Right atrium auricular region (tissue), 2 donors: ENCODE data around the gene CHST13. TPM values are rescaled to one million over a fixed set of nuclear protein-coding genes. Genes with fewer than 3 reads are reported as not detected.
"Not testable (repeated sequence)": the region's sequence is repeated elsewhere in the genome, so short reads cannot be mapped to it uniquely, and the experiment has no call there.

Source experiments
- DNase-seq: peaks from one replicate; pipeline ENCODE4 v3.0.0-alpha.2; 2019; ENCODE audit warnings: low spot score
- H3K27ac ChIP-seq, 2 donors: fragments of 200-600 bp; sonication (generic); 1 replicate in 1 of 2; 2 replicates in 1 of 2; pipeline ENCODE4 v1.5.1; 2016 to 2019
- H3K27me3 ChIP-seq, 2 donors: fragments of 200-600 bp; sonication (generic); one replicate each; pipeline versions ENCODE4 v1.5.1 to v1.6.0; 2017 to 2019
- H3K36me3 ChIP-seq: fragments of 200-600 bp; sonication (generic); one replicate; pipeline ENCODE4 v1.5.1; 2016
- H3K4me1 ChIP-seq, 2 donors: fragments of 200-600 bp; sonication (generic); one replicate each; pipeline versions ENCODE4 v1.5.1 to v1.6.0; 2017 to 2019
- H3K4me3 ChIP-seq, 2 donors: fragments of 200-600 bp; sonication (generic); 1 replicate in 1 of 2; 2 replicates in 1 of 2; pipeline ENCODE4 v1.5.1; 2017 to 2019; ENCODE audit warnings: mild to moderate bottlenecking in 1 of 2, moderate library complexity in 1 of 2
- H3K9me3 ChIP-seq, 2 donors: fragments of 200-600 bp; sonication (generic); one replicate each; pipeline ENCODE4 v1.5.1; 2019
- total RNA-seq, 2 donors: library from RNA; depleted of rRNA; stranded (reverse); fragments of >200 nt; gene quantifications; one replicate each; pipeline ENCODE4 v1.1.0, GENCODE V29; 2016
- TF ChIP-seq, protein P1 (sequence below), 2 donors: fragments of 200-600 bp; sonication (generic); IDR thresholded peaks; one replicate each; pipeline ENCODE4 v1.5.1; 2019; ENCODE audit warnings: antibody characterized with exemption in 2 of 2

CHST13 gene
- total RNA-seq, 2 donors from 2014 or later, result 0.90 TPM; not detected in 1

- DNase-seq, result no peak
- Histone ChIP-seq H3K27ac (no peak overlapping the region), H3K9me3 (no peaks in the 10 kb centered on the region), H3K4me1 (peaks cover 0 to 23% of the 10 kb centered on the region in 2 donors), H3K36me3 (no peaks in the 10 kb centered on the region), H3K27me3 (no peaks in the 10 kb centered on the region), H3K4me3 (no peak overlapping the region)
- TF ChIP-seq, protein P1, sequence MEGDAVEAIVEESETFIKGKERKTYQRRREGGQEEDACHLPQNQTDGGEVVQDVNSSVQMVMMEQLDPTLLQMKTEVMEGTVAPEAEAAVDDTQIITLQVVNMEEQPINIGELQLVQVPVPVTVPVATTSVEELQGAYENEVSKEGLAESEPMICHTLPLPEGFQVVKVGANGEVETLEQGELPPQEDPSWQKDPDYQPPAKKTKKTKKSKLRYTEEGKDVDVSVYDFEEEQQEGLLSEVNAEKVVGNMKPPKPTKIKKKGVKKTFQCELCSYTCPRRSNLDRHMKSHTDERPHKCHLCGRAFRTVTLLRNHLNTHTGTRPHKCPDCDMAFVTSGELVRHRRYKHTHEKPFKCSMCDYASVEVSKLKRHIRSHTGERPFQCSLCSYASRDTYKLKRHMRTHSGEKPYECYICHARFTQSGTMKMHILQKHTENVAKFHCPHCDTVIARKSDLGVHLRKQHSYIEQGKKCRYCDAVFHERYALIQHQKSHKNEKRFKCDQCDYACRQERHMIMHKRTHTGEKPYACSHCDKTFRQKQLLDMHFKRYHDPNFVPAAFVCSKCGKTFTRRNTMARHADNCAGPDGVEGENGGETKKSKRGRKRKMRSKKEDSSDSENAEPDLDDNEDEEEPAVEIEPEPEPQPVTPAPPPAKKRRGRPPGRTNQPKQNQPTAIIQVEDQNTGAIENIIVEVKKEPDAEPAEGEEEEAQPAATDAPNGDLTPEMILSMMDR (IDR thresholded peaks at IDR 0.05), result no peak
Observed at GRCh38 chr3:126533506-126533905, 9.6 kb downstream of the CHST13 start.

DNA sequence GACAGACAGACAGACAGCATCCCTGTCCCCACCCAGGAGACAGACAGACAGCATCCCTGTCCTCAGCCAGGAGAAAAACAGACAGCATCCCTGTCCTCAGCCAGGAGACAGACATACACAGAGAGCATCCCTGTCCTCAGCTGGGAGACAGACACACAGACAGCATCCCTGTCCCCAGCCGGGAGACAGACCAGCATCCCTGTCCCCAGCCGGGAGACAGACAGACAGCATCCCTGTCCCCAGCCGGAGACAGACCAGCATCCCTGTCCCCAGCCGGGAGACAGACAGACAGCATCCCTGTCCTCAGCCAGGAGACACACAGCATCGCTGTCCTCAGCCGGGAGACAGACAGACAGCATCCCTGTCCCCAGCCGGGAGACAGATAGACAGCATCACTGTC lies 10.8 kb downstream of the CHST13 start:
- not testable (repeated sequence) for DNase-seq, H3K36me3 ChIP-seq, H3K9me3 ChIP-seq, H3K27me3 ChIP-seq, H3K27ac ChIP-seq, H3K4me3 ChIP-seq
- peaks cover 0 to 11% of the 10 kb centered on the region in 2 donors for H3K4me1 ChIP-seq

DNA sequence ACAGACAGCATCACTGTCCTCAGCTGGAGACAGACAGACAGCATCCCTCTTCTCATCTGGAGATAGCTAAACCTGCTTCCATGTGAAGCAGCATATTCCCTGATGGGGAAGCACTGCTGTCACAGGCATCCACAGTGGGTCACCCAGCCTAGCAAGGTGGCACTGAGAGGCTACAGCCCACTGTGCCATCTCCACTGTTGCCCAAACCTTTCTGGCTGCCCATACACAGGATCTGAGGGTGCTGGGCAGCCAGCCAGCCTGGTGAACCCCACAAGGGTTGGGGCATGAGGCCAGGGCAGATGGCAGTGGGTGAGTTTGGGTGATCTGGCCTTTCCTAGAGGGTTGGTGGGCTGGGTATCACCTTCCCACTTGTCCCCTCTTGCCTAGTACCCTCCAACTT lies 11.7 kb downstream of the CHST13 start:
- Histone ChIP-seq H3K4me3 (no peak overlapping the region), H3K4me1 (peaks cover 0 to 6% of the 10 kb centered on the region in 2 donors), H3K27me3 (no peaks in the 10 kb centered on the region), H3K36me3 (no peaks in the 10 kb centered on the region), H3K27ac (no peak overlapping the region), H3K9me3 (no peaks in the 10 kb centered on the region)
- no peak for DNase-seq
- TF ChIP-seq, protein P1 (IDR thresholded peaks at IDR 0.05), result no peak

DNA sequence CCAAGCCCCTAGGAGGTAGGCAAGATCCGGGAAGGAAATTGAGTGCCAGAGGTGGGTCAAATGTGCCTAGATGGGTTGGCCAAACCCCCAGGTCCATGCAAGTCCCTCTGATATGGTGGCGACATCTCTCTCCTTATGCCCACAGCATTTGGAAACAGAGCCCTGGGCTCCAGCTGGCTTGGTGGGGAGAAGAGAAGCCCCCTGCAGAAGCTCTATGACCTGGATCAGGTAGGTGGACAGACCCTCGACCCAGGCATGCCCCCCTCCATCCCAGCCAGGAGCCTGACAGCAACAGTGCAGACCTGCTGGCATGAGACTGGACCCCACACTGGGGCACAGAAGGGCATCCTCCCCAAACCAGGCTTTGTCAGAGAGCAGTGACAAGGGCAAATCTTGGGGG lies 12.2 kb downstream of the CHST13 start:
- Histone ChIP-seq H3K27ac (no peak overlapping the region), H3K27me3 (no peaks in the 10 kb centered on the region), H3K4me3 (no peak overlapping the region), H3K4me1 (peaks cover 0 to 8% of the 10 kb centered on the region in 2 donors), H3K9me3 (no peaks in the 10 kb centered on the region), H3K36me3 (no peaks in the 10 kb centered on the region)
- DNase-seq, result no peak
- TF ChIP-seq, protein P1 (IDR thresholded peaks at IDR 0.05), result no peak

- DNase-seq, result no peak
- H3K9me3 ChIP-seq, result no peaks in the 10 kb centered on the region
- no peaks in the 10 kb centered on the region for H3K27me3 ChIP-seq
- H3K27ac ChIP-seq, result no peak overlapping the region
- no peaks in the 10 kb centered on the region for H3K36me3 ChIP-seq
- peaks cover 0 to 8% of the 10 kb centered on the region in 2 donors for H3K4me1 ChIP-seq
- TF ChIP-seq, protein P1 (IDR thresholded peaks at IDR 0.05), result no peak
- no peak overlapping the region for H3K4me3 ChIP-seq
Observed at GRCh38 chr3:126537116-126537729, 13.3 kb downstream of the CHST13 start.

DNA sequence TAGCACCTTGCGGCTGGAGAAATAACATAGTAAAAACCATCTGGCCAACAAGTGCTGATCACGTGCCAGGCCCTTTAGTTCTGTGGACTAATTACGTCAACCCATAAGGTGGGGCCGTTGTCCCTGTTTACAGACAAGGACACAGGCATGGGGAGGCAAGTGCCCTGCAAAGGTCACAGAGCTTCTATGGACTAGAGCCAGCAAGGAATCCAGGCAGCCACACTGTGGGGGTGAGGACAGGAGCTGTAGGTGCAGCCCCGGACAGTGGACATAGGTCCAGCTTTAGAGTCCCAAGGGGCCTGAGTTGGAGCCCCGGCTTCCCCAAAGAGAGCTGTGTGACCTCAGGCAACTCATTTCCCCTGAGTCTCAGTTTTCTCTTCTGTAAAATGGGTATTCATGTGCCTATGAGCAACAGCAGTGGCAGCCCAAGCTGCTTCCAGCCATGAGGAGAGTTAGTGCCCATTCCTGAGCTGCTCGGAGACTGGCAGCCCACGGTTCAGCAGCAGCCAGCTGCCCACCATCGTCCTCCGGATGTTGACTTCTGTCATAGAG lies 13.9 kb downstream of the CHST13 start:
- H3K4me3 ChIP-seq, result no peak overlapping the region
- DNase-seq, result no peak
- H3K27me3 ChIP-seq, result no peaks in the 10 kb centered on the region
- H3K9me3 ChIP-seq, result no peaks in the 10 kb centered on the region
- H3K4me1 ChIP-seq, result peaks cover 0 to 8% of the 10 kb centered on the region in 2 donors
- H3K36me3 ChIP-seq, result no peaks in the 10 kb centered on the region
- H3K27ac ChIP-seq, result no peak overlapping the region
- TF ChIP-seq, protein P1 (IDR thresholded peaks at IDR 0.05), result no peak
